NCI-H345 (cell line): Measurements from ENCODE around the gene CCDC148.

Experiments used
- DNase-seq: peaks from one replicate; lab custom pipeline; 2025; lab: John Stamatoyannopoulos, UW

Gene CCDC148

DNA sequence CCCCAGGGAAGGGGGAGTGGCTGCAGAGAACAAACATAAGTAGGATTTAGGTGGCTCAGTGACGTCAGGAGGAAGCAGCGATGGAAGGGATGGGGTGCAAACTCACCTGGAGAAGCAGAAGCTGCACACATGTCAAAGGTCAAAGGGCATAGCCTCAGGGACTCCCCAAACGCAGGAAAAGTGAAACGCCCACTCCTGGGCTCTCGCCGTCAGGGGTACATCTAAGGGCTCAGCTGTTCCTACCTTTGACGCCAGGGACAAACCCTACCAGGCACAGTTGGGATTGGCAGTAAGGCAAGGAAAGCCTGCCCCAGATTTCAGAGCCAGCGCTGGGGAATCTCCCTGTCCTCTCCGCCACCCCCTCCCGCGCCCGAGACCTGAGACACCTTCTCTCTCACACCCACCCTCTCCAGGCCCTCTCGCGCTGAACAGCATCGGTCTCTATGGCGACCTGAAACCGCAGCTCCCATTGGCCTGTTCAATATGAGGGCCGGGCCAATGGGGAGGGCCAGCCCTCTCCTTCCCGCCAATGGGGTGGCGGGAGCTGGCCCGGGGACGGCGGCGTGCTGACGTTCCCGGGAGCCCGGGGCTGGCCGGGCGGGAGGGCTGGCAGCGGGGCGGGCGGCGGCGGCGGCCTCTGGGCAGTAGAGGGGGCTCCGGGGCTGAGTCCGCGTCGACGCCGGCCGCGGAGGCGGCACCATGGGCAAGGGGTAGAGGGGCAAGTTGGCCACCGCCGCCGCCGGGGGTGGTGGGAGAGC is at the start of gene CCDC148, which contains the start of gene PKP4:
Gene CCDC148 (minus strand): TSS at position 445 of the 758 bp plus-strand sequence. CDS start 314 bp downstream, at position 131.
Gene PKP4 (plus strand): TSS at position 644 of the 758 bp plus-strand sequence. CDS start 76,233 bp downstream, outside the sequence.
- peak; percentile 96 for DNase-seq

DNA sequence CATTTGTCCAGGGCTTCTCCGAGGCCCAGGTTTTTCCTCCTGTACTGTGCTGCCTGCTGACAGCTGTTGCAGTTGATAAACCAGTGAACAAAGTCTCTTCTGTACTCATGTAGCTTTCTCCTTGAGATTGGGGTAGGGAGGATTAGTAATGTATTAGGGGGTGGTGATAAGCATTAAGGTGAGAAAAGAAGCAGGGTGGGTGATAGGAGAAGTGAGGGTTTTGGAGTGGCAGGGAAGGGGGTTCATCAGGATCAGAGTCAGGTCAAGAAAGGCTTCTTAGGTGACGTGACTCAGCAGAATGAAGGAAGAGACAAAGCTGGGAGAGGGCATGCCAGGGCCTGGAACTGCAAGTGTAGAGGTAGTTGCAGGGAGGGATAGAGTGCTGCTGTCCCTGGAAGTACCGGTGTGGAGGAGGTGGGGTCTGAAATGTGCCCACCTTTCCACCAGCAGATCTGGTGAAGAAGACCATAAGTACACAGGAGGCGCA is 48.9 kb upstream of the CCDC148 start:
- DNase-seq = no peak

DNA sequence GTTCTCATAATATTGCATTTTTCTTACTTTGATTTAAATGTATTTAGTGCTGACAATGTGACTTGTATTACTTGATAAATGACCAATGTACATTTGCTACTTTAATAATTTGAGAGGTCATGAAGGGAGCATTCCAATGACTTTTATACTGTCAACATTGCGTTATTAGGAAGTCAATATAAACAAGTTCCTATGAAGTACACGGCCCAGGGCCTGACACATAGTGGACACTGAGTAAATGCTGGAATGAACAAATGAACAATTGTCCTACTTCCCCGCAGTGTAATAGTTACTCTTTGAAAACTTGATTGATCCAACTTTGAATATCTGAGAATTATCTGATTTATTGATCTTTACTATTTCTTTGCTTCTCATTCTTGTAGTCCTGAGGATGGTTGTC is 47.5 kb upstream of the CCDC148 start:
- DNase-seq = no peak

DNA sequence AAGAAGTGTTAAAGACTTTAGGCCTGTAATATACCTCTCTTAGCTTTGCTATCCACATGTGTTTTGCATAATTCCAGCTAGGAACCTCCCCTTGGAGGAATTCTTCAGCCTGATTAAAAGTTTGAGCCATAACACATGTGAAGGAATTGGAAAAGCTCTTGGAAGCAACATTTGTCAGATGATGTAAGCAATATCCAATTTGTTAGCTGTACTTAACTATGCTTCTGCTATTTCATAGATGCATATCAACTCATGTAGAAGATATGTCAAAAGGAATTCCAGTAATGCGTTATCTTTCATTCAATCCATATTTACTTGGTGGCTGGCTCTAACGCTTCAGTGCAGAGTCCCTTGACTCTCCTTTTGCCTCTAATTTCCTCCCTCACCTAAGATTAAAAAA is 46.4 kb upstream of the CCDC148 start:
- no peak for DNase-seq

DNA sequence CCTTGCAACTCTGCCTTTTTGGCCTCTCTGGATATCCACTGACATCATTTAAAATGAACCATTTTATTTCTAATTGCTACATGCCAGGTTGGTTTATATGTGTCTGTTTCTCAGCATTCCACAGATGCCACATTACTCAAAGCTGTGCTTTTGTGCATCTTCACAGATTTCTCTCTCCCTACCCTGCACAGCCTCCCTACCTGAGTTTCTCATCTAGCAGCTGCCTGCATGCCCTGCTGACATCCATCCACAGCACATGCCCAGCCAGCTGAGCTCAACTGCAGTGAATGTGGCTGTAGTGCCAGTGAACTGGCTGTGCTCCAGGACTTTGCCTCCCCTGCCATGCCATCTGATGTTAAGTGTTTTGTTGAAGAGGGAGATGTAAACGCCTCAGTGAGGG is 44.7 kb upstream of the CCDC148 start:
- DNase-seq = peak; percentile 85

DNA sequence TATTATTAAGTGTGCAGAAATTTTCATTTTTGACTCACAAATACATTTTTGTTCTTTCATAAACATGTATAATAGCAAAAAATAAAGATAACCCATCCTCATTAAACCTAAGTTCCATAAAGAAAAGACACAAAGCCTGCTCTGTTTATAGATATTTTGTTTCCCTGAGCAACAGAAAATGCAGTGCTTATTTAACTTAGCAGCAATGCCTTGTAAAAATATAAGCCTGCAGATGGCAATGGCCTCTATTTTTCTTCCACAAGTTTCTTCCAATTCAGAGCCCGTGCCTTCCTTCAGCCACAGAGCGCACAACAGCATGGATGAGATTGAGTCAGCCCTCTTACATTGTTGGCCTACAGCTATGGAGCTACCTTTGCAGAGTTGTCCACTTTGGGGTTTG is 43.8 kb upstream of the CCDC148 start:
- no peak for DNase-seq

DNA sequence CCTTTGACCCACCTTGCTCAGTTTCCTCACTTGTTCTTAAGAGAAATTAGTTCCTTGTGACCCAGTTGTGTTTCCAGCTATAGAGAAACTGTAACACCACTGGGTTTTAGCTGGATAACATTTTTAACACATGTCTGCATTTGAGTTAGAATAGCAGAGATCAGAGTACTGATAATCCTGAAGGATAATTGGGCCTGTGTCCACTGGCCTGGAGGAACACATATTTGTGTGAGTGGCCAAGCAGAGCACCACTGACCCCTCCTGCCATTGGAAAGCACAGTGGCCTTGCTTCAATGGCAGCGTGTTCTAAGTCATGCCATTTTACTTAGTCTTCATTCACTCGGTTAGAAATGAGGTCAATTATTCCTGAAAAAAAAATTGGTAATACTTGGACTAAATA is 42.8 kb upstream of the CCDC148 start:
- no peak for DNase-seq

DNA sequence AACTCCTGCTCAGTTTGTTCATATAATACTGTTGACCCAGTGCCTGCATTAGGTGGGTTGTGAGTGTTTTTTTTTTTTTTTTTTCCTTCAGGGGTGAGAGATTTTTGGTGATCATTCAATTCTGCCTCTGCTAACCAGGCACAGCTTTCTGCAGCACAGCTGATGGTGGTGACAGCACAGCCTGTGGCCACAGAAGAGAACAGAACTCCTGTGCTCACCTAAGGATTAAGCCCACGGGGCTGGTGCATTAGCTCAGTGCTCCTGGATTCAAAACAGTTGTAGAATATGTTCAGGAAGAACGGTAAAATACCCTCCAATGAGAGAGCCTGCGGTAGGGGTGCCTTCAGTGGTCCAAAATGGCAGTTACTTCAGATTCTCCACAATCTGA is 42.2 kb upstream of the CCDC148 start:
- no peak for DNase-seq

DNA sequence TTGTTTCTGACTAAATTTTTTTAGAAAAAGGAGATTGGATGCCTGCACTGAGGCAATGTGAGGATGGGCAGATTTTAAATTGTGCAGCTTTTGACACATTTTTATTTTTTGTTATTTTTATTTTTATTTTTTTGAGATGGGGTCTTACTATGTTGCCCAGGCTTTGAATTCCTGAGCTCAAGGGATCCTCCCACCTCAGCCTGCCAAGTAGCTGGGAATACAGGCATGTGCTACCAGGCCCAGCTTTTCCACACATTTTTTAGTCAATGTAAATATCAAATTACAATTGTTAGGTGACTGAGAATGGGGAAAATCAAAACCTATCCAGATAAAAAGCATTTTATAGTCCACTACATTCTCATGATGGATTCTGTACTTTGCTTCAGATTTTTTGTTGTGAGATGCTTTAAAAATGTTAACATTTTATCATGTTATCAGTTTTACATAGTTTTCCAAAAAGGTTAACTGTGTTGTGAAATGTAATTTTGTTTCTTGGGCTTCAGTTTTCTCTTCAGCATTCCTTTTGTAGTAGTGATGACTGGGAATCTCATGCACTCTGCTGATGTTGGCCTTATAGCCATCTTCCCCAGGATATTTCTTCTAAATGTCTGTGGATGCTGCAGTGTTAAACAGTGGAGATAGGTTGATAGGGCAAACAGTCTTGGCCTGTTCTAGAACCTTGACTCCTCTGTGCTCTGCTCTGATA is 41.6 kb upstream of the CCDC148 start:
- DNase-seq = no peak

DNA sequence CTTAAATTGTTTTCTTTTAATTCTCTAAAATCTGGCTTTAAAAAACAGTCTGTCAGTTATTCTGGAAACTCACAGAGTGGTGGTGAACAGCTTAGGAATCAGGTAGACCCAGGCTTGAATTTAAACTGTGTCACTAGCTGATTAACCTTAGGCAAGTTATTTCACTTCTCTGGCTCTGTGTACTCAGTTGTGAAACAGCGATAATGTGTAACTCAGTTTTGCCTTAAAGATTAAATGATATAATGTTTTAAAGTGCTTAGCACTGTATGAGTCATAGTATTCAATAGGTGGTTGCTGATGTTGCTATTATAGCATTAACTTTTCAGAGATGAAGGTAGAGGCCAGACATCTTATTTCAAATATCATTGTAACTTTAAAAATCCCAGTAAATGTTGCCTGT is 40.9 kb upstream of the CCDC148 start:
- DNase-seq = no peak

DNA sequence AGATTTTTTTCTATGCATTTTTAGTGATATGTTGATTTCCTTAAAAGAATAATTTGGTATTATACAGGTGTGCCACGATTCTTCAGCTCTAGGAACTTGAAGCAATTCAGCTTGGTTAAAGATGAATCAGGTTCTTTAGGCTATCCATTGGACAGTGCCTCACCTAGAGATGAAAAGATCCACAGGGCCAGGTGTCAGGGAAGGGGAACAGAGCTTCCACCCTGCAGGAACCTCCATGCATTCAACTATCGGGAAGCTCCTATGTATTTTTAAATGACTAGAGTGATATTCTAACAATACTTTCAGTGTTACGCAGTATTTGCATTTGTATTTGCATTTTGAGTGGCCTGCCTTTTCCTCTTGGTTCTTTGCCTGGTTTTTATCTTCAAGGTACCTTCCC is 40.4 kb upstream of the CCDC148 start:
- DNase-seq = no peak

DNA sequence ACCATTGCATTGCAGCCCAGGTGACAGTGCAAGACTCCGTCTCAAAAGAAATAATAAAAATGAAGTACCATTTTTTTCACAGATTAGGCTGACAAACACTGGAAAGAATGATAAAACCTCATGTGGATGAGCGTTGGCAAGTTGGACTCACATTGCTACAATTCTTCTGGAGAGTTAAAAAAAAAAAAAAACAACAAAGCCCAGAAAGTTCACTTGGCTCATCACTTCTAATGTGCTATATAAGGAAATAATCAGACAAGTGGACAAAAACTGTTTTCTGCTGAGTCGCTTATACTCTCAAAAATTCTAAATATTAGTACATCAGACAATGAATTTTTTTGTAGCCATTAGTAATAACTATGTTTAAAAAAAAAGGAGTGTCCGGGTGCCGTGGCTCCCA is 38.6 kb upstream of the CCDC148 start:
- no peak for DNase-seq

DNA sequence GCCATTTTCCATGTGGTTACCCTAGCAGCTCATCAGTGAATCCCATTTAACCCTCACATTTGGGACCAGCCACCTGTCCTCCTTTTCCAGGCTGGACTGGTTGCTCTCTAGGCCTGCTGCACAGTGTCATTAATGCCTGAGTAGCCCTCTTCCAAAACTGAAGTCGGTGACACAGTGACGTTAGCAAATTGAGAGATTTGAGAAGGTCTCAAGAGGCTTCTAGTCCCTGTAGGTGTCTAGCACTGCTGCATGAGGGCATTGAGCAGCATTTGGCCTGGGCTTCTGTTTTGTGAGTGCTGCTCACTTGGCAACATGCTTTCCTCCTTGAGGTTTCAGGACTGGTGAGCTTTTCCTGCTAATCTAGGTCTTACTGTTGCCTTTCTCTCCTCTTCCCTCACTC is 36.9 kb upstream of the CCDC148 start:
- DNase-seq = no peak

DNA sequence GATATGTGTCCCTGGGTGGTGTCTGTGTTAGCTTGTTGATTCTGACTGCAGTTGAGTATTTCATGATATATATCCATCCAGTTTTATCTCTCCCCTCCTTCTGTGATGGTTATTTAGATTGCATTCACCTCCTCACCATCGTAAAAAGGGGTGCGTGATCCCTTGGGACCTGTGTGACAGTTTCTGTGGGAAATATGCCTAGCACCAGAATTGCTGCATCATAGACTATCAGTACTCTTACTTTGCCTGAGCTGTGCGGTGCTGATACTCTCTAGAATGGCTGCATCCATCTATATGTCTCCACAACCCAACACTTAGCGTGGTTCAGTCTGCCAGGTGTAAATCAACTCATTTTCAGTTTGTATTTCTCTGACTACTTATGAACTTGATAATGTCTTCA is 34.5 kb upstream of the CCDC148 start:
- no peak for DNase-seq

DNA sequence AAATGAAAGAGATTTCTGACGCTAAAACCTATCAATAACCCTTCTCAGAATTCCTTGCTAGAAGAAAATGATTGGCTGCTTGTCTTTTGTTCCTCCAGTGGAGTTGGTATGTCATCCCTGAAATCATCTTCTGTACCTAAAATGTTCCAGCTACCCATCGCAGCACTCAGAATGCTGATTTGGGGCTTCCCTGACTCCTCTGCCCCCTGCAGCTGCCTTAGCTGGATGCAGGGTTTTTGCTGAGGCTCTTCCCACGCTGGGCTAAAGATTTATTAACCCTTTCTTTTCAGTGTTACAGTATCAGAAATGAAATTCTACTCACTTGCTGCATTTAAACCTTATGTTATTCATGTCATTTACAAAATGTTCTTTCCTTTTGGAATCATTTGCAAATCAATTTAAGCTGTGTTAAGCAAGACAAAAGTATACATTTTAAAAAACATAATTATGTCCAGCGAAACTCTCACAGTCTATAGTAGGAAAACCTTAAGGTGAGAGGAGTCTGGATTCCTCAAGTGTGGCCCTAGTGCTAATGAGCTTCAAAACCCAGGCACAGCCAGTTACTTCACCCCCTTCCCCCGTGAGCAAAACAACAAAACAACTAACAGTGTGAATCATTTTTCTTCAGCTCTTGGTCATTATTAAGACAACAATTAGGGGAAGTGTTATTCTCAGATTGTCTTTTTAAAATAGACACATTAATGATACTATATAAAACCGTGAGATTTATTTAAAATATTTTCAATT is 33.0 kb upstream of the CCDC148 start:
- DNase-seq = no peak

DNA sequence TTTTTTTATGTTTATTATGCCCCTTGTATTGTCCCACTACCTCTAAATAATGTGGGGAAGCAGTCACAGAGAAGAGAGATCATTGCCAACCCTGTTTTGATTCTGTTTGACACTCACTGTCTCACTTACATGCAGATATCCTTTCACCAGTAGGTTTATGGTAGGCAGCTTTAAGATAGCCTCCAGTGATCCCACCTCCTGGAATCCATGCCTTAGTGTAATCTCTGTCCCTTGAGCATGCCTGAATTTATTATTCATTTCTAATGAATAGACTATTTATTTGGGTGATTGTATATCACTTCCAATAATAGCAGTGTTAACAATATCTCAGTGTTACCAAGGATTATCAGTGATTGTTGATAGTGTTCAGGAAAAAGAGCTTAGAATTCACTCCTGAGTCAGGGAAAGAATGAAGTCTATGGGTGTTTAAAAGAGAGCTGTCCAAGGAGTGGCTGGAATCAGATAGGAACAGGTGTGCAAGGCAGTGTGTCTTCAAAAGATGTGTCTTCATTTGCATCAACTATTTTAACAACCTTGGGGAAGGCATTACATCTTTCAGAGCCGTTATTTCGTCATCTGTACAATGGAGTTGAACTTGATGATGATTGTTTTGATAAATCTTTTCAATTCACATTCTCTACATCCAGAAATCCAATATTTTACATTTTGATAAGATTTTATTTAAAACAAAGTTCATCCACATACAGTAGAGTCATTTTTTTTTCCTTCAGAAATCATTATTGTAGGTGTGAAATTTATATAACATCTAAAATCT is 32.1 kb upstream of the CCDC148 start:
- no peak for DNase-seq

DNA sequence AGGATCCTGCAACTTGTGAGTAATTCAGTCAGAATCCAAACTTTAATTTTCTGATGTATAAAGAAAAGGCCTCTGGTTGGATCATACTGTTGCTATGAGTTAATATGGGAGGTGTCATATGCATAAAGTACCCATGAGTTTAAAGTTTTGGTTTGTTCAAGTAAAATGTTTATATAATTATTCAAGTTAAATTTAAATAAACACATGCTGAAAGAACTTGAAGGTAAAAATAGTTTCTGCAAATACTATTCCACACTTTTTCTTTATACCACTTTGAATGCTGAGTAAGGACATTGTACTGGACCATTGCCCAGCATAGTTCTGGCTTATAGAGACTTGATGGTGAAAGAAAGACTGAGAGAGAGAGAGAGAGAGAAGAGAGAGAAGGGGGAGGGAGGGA is 30.9 kb upstream of the CCDC148 start:
- DNase-seq = no peak

DNA sequence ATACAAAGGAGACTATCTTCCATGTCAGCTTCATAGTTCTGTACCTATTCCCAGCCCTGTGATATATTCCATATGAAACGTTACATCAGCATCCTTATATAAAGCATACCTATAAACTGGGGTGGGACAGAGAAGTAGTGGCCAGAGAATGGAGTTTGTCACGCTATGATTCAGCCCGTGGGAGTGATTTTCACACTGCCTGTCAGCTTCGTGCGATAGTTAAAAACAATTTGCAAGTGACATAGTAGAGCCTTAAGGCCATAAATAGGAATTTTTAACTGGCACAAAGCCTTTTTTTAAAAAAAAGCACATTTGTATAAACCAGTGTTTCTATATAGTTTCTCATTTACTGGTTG is 30.4 kb upstream of the CCDC148 start:
- no peak for DNase-seq

DNA sequence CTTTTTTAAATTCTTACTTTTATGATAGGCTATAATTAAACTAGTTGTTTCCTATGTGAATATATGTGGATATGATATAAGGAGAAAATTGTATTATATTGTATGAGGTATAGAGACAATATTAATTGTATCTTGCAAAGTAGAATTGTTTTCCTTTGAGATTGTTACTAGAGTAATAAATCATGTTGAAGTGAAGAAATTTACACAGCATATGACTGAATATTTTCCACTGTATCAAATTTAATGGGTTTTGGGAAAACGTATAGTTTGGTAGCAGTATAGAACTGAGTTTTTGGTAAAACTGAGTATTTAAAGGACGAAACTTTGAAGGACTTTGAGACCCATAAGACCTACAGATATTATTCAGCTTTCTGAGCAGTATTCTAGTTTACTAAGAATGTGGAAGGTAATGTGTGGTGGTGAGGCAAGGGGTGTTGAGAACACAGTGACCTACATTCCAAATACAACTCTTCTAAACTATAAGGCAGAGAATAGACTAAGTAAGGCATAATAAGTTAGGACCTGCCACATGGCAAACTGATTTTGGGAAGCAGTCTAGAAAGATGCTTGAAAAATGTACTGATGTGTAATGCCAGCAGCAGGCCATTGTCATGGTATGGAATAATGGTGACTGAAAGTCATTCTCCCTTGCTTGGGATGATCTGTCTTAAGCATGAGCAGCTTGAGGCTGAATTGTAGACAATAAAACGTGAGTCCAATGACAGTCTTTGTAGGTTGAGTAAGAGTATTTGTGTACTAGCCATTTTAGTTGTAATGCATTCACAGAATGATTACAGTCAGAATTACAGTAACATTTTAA is 29.8 kb upstream of the CCDC148 start:
- DNase-seq = no peak

DNA sequence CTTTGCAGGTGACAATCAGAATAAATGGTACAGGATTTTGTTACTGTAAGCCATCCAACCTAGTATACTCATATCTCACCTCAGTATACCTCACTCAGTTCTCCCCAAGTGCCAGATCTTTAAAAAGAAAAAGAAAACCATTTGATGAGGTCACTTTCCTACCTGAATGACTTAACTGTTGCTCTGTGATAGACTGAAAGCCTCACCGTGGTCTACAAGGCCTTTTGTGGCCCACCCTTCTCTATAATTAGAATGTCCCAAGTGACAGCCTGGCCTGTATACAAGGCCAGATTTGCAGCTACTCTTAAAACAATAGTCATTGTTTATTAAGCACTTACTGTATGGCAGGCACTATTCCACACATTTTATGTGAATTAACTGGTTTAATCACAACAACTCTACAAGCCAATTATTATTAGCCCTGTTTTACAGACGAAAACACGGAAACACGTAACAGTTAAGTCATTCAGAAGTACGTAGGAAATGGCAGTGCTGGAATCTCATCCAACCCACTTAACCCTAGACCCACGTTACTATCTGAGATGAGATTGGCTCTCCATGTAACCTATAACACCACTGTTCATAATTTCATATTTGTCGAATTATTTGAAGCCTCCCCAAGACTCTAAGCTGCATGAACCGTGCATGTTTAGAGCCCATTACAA is 28.5 kb upstream of the CCDC148 start:
- DNase-seq = no peak

DNA sequence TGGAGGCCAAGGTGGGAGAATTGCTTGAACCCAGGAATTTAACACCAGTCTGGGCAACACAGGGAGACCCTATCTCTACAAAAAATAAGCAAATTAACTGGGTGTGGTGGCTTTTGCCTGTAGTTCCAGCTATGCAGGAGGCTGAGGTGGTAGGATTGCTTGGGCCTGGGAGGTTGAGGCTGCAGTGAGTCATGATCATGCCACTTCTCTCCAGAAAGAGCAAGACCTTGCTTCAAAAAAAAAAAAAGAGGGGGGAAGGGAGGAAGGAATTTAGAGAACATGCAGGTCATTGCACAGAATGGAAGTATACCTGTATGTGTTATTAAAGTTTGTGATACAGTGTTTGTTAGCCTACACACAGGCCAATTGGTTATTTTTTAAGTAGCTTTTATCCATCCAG is 26.0 kb upstream of the CCDC148 start:
- DNase-seq = no peak
